Fibroblast of skin of back (primary cell): ENCODE measurements around the gene CSNK2A3. TPM values are rescaled to one million over a fixed set of nuclear protein-coding genes. Genes with fewer than 3 reads are reported as not detected.
A peak's percentile ranks its signal among the peaks of the same experiment; 100 is the strongest.
"Not testable (repeated sequence)": the region's sequence is repeated elsewhere in the genome, so short reads cannot be mapped to it uniquely, and the experiment has no call there.

Experiments
- DNase-seq: peaks from one replicate; pipeline ENCODE4 v3.0.0-alpha.2; 2013
- polyA plus RNA-seq, 2 experiments: library from polyadenylated mRNA; unstranded; fragments of 120-200 nt; gene quantifications; one replicate each; pipeline ENCODE4 v1.2.1, GENCODE V29; 2013; ENCODE audit not compliant: insufficient read length in 2 of 2

Gene CSNK2A3
- polyA plus RNA-seq (2013, experiment 1 of 2; ENCODE audit: insufficient read length) = 2.1 TPM
- 1.3 TPM for polyA plus RNA-seq (2013, experiment 2 of 2; ENCODE audit: insufficient read length)

- not testable (repeated sequence) for DNase-seq
These were observed at the start of gene CSNK2A3 for GRCh38 chr11:11352878-11353277. Gene CSNK2A3 (minus strand): TSS chr11:11353250. CDS start chr11:11353119, 131 bp downstream.

- DNase-seq = no peak
These were observed 49.0 kb upstream of the CSNK2A3 start for GRCh38 chr11:11401960-11402535.

GRCh38 chr11:11400635-11401232 is 47.7 kb upstream of the CSNK2A3 start:
- no peak for DNase-seq

GRCh38 chr11:11400121-11400520 is 47.1 kb upstream of the CSNK2A3 start:
- no peak for DNase-seq

GRCh38 chr11:11397781-11398180 is 44.7 kb upstream of the CSNK2A3 start:
- no peak for DNase-seq

DNA sequence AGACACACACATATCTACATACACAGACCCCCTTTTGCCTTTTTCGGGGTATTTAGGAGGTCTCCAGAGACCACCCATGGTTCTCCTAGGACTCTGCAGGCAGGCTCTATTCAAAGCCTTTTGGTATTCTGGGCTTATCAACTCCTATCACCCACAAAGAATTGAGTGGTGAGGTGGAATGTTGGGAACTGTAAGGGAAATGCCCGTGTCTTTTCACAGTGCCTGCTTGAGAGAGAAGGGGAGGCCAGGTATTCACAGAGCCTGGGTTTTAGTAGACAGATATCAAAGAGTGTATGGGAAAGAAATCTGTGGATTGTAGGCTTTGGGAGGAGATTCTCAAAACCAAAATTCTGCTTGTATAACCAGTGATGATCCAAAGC is 44.0 kb upstream of the CSNK2A3 start:
- peak; percentile 19 for DNase-seq

DNA sequence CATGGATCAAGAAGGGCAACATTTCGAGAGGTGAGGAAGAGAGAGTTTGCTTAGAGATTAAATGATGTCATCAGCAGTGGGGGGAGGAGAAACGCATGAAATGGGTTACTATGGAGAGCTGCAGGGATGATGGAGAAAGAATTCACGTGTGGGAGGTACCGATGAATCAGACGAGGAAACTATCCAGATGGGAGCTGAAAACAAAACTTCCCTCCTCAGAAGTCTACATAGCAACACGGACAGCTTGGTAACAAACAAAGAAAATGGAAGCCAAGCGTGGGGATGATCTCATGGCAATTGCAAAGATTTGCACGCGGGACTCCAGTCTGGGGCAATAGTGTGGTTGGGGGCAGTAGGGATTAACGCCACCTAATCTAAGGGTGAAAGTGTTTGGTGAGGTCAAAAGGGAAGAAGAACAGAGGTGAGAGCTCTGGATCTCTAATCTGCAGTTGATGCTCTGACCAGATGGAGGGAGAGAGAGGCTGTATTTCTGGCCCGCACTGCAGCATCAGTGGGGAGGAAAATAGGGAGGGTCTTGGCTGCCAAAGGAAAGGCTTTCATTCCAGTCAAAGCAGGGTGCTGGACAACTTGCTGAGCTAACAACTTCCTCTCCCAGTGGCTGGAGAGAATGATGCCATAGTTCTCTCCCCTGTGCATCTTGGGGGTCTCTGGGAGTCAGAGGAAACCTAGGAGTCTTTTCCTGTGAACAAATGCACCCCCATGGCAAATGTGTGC is 43.4 kb upstream of the CSNK2A3 start:
- DNase-seq = peak; percentile 82

DNA sequence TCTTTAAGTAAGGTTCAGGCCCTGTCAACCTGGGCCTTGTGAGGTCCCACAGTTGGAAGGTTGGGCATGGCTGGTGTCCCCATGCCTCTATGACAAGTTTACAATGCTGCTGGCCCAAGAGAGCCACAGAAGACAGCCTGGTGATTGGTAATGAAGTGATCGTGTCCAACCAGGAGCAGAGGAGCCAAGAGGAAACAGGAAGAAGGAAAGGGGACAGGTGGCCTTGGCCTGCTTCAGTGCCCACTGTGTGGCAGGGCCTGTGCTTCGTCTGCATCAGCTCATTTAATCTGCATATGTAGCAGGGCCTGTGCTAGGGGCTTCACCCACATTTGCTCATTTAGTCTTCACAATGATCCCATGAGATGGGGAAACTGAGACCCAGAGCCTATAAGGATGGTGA is 42.1 kb upstream of the CSNK2A3 start:
- no peak for DNase-seq

GRCh38 chr11:11394241-11394640 is 41.2 kb upstream of the CSNK2A3 start:
- DNase-seq = no peak

DNA sequence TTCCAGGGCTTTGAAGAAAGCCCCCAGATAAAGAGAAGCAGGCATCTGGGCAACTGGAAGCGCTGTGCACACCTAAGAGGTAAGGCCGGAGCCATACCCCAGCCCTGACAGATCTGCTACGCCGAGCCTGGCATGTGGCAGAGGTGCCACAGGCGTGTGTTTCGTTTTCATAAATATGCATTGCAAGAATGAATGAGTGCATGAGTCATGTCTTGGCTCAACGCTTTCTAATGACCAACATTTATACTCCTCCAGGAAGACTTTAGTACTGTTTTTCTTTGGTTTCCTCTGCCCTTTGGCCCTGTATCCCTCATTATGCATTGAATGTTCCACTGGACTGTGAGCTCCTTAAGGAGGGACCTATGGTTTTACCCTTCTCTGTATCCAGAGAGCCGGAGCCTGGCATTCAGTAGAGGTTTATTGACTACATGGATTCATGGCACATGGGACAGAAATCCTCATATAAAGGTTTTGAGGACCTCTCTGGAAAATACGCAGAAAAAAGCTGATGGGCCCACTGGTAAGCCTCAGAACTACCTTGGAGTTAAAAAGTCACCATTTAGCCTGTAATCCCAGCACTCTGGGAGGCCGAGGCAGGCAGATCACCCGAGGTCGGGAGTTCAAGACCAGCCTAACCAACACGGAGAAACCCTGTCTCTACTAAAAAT is 38.9 kb upstream of the CSNK2A3 start:
- DNase-seq = peak; percentile 84

GRCh38 chr11:11391169-11391568 is 38.1 kb upstream of the CSNK2A3 start:
- no peak for DNase-seq

- DNase-seq = no peak
These were observed 37.2 kb upstream of the CSNK2A3 start for GRCh38 chr11:11390068-11390771.

DNA sequence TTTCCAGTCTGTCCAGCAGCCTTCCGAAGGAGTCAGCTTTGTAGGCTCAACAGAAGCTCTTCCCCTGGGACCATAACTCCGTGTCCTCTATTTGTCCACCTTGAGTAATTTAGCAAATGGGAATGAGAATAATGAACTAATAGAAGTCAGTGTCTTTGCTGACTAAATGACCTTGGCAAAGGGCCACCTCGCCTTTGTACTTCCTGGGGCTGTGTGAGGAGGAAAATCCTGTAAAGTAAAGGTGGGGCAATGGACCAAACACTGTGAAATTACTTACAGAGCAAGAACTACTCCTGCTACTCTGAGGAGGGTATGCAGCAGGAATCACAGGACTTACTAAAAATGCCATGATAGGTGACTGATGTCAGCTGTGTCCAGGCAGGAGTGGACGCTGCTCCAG is 36.2 kb upstream of the CSNK2A3 start:
- DNase-seq = no peak

GRCh38 chr11:11387622-11388305 is 34.7 kb upstream of the CSNK2A3 start:
- DNase-seq = no peak

GRCh38 chr11:11387207-11387606 is 34.2 kb upstream of the CSNK2A3 start:
- DNase-seq = no peak

- no peak for DNase-seq
These were observed 31.8 kb upstream of the CSNK2A3 start for GRCh38 chr11:11384829-11385228.

DNA sequence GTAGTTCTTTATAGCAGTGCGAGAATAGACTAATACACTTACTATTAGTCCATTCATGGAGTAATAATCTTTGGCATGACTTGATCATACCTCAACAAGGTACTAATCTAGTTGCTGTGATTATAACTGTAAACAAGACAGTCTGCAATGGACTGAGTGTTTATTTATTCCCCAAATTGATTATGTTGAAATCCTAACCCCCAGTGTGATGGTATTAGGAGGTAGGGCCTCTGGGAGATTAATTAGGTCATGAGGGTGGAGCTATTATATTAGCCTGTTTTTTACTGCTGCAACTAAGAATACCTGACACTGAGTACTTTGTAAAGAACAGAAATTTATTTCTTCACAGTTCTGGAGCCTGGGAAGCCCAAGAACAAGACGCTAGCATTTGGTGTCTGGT is 30.9 kb upstream of the CSNK2A3 start:
- DNase-seq = no peak

DNA sequence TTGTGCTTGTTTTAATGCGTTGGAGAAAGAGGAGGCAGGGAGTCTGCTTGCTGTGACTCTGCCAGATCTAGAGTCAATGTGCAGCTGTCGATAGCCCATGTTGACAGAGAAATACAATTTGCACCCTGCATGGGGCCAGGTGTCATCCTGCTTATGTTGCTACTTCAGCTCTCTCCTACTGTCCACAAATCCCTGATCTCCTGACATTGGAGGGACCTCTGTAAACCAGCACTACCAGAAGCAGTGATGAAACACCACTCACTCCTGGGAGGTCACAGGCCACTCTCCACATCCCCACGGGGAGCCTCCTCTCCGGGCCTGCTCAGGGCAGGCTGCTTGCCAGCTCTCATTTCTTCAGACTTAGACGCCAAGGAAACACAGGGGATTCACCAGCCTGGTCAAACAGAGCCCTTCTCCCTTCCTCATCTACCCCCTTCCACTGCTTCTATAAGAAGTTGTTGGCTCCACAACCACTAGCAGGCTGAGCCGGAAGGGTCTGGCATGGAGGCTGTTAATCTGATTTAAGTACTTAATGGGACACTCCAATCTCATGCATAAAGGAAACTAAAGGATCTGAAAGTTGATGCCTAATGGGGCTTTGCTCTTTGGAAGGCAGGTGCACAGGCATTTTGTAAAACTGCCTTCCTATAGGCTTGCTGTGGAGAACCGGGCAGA is 29.9 kb upstream of the CSNK2A3 start:
- no peak for DNase-seq

- DNase-seq = no peak
These were observed 28.5 kb upstream of the CSNK2A3 start for GRCh38 chr11:11381471-11382105.

DNA sequence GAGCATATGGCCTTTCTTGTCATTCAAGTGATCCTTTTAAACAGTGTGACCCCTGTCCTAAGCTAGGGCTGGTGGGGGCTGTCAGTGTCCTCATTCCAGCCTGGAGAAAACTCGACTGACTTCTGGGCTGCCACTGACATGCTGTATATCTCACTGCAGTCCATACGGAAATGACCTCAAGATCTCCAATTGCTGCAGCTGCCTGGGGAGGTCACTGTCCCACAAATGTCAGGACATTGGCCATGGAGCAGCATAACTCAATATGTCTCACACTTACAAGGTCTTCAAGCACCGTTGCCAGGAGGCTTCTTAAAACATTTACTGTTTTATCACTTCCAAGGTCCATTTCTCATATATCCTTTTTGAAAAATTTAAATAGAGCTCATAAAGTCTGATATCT is 27.8 kb upstream of the CSNK2A3 start:
- DNase-seq = no peak

DNA sequence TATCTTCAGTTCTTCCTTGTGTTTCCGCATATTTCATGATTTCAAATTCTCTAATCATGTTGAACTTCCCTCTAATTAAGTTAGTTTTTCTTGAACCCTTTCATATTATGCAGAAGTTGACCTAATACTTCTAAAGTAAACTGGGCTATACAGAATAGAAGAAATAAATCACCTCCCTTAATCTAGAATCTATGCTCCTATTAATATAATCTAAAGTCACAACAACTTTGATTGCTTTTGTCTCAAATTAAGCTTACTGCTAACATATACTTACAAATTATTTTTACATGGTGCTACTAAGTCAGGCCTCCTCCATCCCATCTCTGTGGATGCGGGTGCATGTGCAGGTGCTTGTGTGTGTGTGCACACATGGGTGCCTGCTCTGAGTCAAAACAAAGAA is 27.3 kb upstream of the CSNK2A3 start:
- no peak for DNase-seq
